Stimulated activated CD4-positive, alpha-beta T cell treated with anti-CD3 and anti-CD28 coated beads, Interleukin-1b, Interleukin-23, amount 100 ng/mL, for 48 hours (primary cell): ENCODE measurements around the gene MOV10L1.

Experiments
- DNase-seq: peaks from one replicate; pipeline ENCODE4 v3.0.0-alpha.2; 2020

Gene MOV10L1

GRCh38 chr22:50059881-50060262, 29.9 kb upstream of the MOV10L1 start:
- DNase-seq, result no peak

- no peak for DNase-seq
Measured at GRCh38 chr22:50060441-50061140, 29.2 kb upstream of the MOV10L1 start.

GRCh38 chr22:50061141-50061823, 28.5 kb upstream of the MOV10L1 start:
- DNase-seq, result no peak

GRCh38 chr22:50061824-50062355, 27.9 kb upstream of the MOV10L1 start:
- no peak for DNase-seq

- DNase-seq, result no peak
Measured at GRCh38 chr22:50062509-50063135, 27.2 kb upstream of the MOV10L1 start.

- DNase-seq, result no peak
Measured at GRCh38 chr22:50063589-50064393, 26.0 kb upstream of the MOV10L1 start.

GRCh38 chr22:50064453-50064852, 25.4 kb upstream of the MOV10L1 start:
- DNase-seq, result no peak

GRCh38 chr22:50067244-50067643, 22.6 kb upstream of the MOV10L1 start:
- DNase-seq, result no peak

- DNase-seq, result no peak
Measured at GRCh38 chr22:50068096-50068495, 21.7 kb upstream of the MOV10L1 start.

- DNase-seq, result no peak
Measured at GRCh38 chr22:50070366-50070765, 19.4 kb upstream of the MOV10L1 start.

GRCh38 chr22:50071432-50072166, 18.2 kb upstream of the MOV10L1 start:
- no peak for DNase-seq

GRCh38 chr22:50072167-50072555, 17.6 kb upstream of the MOV10L1 start:
- no peak for DNase-seq

- no peak for DNase-seq
Measured at GRCh38 chr22:50072714-50073538, 16.9 kb upstream of the MOV10L1 start.

GRCh38 chr22:50074056-50074455, 15.8 kb upstream of the MOV10L1 start:
- no peak for DNase-seq

GRCh38 chr22:50074551-50075530, 15.0 kb upstream of the MOV10L1 start:
- no peak for DNase-seq

- DNase-seq, result no peak
Measured at GRCh38 chr22:50076646-50077535, 12.9 kb upstream of the MOV10L1 start.

- DNase-seq, result no peak
Measured at GRCh38 chr22:50078246-50078645, 11.6 kb upstream of the MOV10L1 start.

GRCh38 chr22:50078761-50079160, 11.0 kb upstream of the MOV10L1 start:
- no peak for DNase-seq

- no peak for DNase-seq
Measured at GRCh38 chr22:50080077-50080465, 9.7 kb upstream of the MOV10L1 start.
